H9 (cell line): Measurements from ENCODE around the gene RPL35. TPM values are rescaled to one million over a fixed set of nuclear protein-coding genes. Genes with fewer than 3 reads are reported as not detected.

Experiments used
- DNase-seq: peaks from one replicate; pipeline ENCODE4 v3.0.0-alpha.2; 2017
- H2AFZ ChIP-seq: one replicate; pipeline ENCODE4 v1.6.1; 2013; ENCODE audit warnings: mild to moderate bottlenecking, low read length, control low read depth, moderate library complexity
- H2AK5ac ChIP-seq: 2 replicates; pipeline ENCODE4 v1.6.1; 2013; ENCODE audit warnings: low read length, control low read depth, mixed read lengths; ENCODE audit not compliant: insufficient read length
- H2BK120ac ChIP-seq: one replicate; pipeline ENCODE4 v1.6.1; 2013; ENCODE audit warnings: low read depth, mild to moderate bottlenecking, low read length, control low read depth, inconsistent platforms; ENCODE audit not compliant: poor library complexity, severe bottlenecking
- H2BK12ac ChIP-seq: 2 replicates; pipeline ENCODE4 v1.6.1; 2013; ENCODE audit warnings: low read length, control low read depth, mixed read lengths, low read depth; ENCODE audit not compliant: insufficient read length
- H2BK15ac ChIP-seq: 2 replicates; pipeline ENCODE4 v1.6.1; 2013; ENCODE audit warnings: low read depth, low read length, control low read depth
- H2BK20ac ChIP-seq: one replicate; pipeline ENCODE4 v1.6.1; 2013; ENCODE audit warnings: low read depth, mild to moderate bottlenecking, low read length, control low read depth, inconsistent platforms; ENCODE audit not compliant: poor library complexity, severe bottlenecking
- H2BK5ac ChIP-seq: 2 replicates; pipeline ENCODE4 v1.6.1; 2013; ENCODE audit warnings: low read length, control low read depth, mixed read lengths; ENCODE audit not compliant: insufficient read length
- H3K14ac ChIP-seq: 2 replicates; pipeline ENCODE4 v1.6.1; 2013; ENCODE audit warnings: low read length, control low read depth; ENCODE audit not compliant: insufficient read depth
- H3K18ac ChIP-seq: 2 replicates; pipeline ENCODE4 v1.6.1; 2013; ENCODE audit warnings: low read depth, mild to moderate bottlenecking, mixed read lengths, low read length, control low read depth; ENCODE audit not compliant: insufficient read length
- H3K23ac ChIP-seq: 2 replicates; pipeline ENCODE4 v1.6.1; 2013; ENCODE audit warnings: low read length, control low read depth, mixed read lengths, low read depth; ENCODE audit not compliant: insufficient read length
- H3K23me2 ChIP-seq: 2 replicates; pipeline ENCODE4 v1.6.1; 2013; ENCODE audit warnings: low read depth, mild to moderate bottlenecking, mixed read lengths, low read length, control low read depth; ENCODE audit not compliant: insufficient read length, poor library complexity, severe bottlenecking
- H3K27ac ChIP-seq: 2 replicates; pipeline ENCODE4 v1.5.1; 2013; ENCODE audit warnings: low read length, control low read depth, mixed read lengths, low read depth; ENCODE audit not compliant: insufficient read length
- H3K27me3 ChIP-seq: 2 replicates; pipeline ENCODE4 v1.6.1; 2013; ENCODE audit warnings: low read length, control low read depth, inconsistent platforms; ENCODE audit not compliant: insufficient read depth
- H3K4ac ChIP-seq: 2 replicates; pipeline ENCODE4 v1.6.1; 2013; ENCODE audit warnings: low read depth, mild to moderate bottlenecking, control low read depth, inconsistent platforms, low read length, moderate library complexity
- H3K4me1 ChIP-seq: 2 replicates; pipeline ENCODE4 v1.6.1; 2013; ENCODE audit warnings: low read length, control low read depth, inconsistent platforms; ENCODE audit not compliant: insufficient read depth
- H3K4me2 ChIP-seq: 2 replicates; pipeline ENCODE4 v1.6.1; 2013; ENCODE audit warnings: low read length, control low read depth, mixed read lengths; ENCODE audit not compliant: insufficient read length, insufficient read depth
- H3K56ac ChIP-seq: 2 replicates; pipeline ENCODE4 v1.6.1; 2013; ENCODE audit warnings: low read depth, mild to moderate bottlenecking, mixed read lengths, low read length, control low read depth; ENCODE audit not compliant: insufficient read length
- H3K79me1 ChIP-seq: 2 replicates; pipeline ENCODE4 v1.6.1; 2013; ENCODE audit warnings: low read depth, mild to moderate bottlenecking, moderate library complexity, low read length, control low read depth, inconsistent platforms; ENCODE audit not compliant: insufficient read depth, poor library complexity, severe bottlenecking
- H3K79me2 ChIP-seq: 2 replicates; pipeline ENCODE4 v1.6.1; 2013; ENCODE audit warnings: low read length, control low read depth, inconsistent platforms; ENCODE audit not compliant: insufficient read depth
- H3K9ac ChIP-seq: 2 replicates; pipeline ENCODE4 v1.6.1; 2013; ENCODE audit warnings: low read length, control low read depth, mixed read lengths; ENCODE audit not compliant: insufficient read length; ENCODE audit errors: extremely low read depth
- H3K9me3 ChIP-seq: one replicate; pipeline ENCODE4 v1.6.1; 2013; ENCODE audit warnings: low read depth, low read length, inconsistent platforms; ENCODE audit not compliant: control insufficient read depth
- H3T11ph ChIP-seq: one replicate; pipeline ENCODE4 v1.6.1; 2013; ENCODE audit warnings: mild to moderate bottlenecking, low read length, control low read depth, inconsistent platforms
- H4K20me1 ChIP-seq: one replicate; pipeline ENCODE4 v1.6.1; 2013; ENCODE audit not compliant: control insufficient read depth, insufficient read length, insufficient read depth
- H4K5ac ChIP-seq: 2 replicates; pipeline ENCODE4 v1.6.1; 2013; ENCODE audit warnings: low read depth, mild to moderate bottlenecking, mixed read lengths, low read length, control low read depth; ENCODE audit not compliant: insufficient read length
- H4K8ac ChIP-seq: replicated peaks from 2 replicates; pipeline ENCODE4 v1.6.1; 2013; ENCODE audit warnings: low read length, control low read depth, mixed read lengths, low read depth; ENCODE audit not compliant: insufficient read length
- H4K91ac ChIP-seq: 2 replicates; pipeline ENCODE4 v1.6.1; 2013; ENCODE audit warnings: low read depth, mild to moderate bottlenecking, moderate library complexity, mixed read lengths, low read length, control low read depth; ENCODE audit not compliant: insufficient read length
- H3K27ac Mint-ChIP-seq, 3 experiments: 2 replicates in 2 of 3; 3 replicates in 1 of 3; pipeline ENCODE4 v1.8.0; 2020 to 2021; ENCODE audit warnings: mixed read lengths in 3 of 3, mild to moderate bottlenecking in 1 of 3, moderate library complexity in 1 of 3
- H3K27me3 Mint-ChIP-seq: 2 replicates; pipeline ENCODE4 v1.8.0; 2021; ENCODE audit warnings: low read depth, mild to moderate bottlenecking, moderate library complexity, mixed read lengths
- H3K36me3 Mint-ChIP-seq, 3 experiments: 2 replicates in 2 of 3; 3 replicates in 1 of 3; pipeline ENCODE4 v1.8.0; 2020 to 2021; ENCODE audit warnings: low read depth in 3 of 3, mixed read lengths in 3 of 3; ENCODE audit not compliant: insufficient read depth in 1 of 3
- H3K4me1 Mint-ChIP-seq, 2 experiments: 2 replicates each; pipeline ENCODE4 v1.8.0; 2020; ENCODE audit warnings: mixed read lengths in 2 of 2
- H3K4me3 Mint-ChIP-seq, 2 experiments: 2 replicates in 1 of 2; 3 replicates in 1 of 2; pipeline ENCODE4 v1.8.0; 2020 to 2021; ENCODE audit warnings: mild to moderate bottlenecking in 2 of 2, mixed read lengths in 2 of 2, moderate library complexity in 1 of 2
- H3K9me3 Mint-ChIP-seq, 2 experiments: 2 replicates in 1 of 2; 3 replicates in 1 of 2; pipeline ENCODE4 v1.8.0; 2020; ENCODE audit warnings: mild to moderate bottlenecking in 2 of 2, mixed read lengths in 2 of 2, moderate library complexity in 1 of 2
- WGBS: extraction: QIAGEN DNeasy Blood & Tissue Kit; methylation state at CpG from one replicate; pipeline ENCODE4 v1.1.7; 2013; ENCODE audit warnings: missing lambda C conversion rate, low lambda C conversion rate, mixed read lengths; ENCODE audit not compliant: insufficient read length; ENCODE audit errors: extremely low coverage; 5-methylcytosine and 5-hydroxymethylcytosine counted together
- total RNA-seq: library from RNA; stranded (reverse); gene quantifications from 2 replicates; pipeline ENCODE4 v1.2.1, GENCODE V29; 2021
- TF ChIP-seq, protein P1 (sequence below): fragments of 200-600 bp; sonication (generic); conservative IDR thresholded peaks from 3 replicates; pipeline ENCODE4 v1.8.0; 2021; ENCODE audit warnings: antibody characterized with exemption, mild to moderate bottlenecking

Gene RPL35
- total RNA-seq, 1 experiment from 2014 or later: 1,840 TPM

GRCh38 chr9:124808246-124808956 lies 53.4 kb downstream of the RPL35 start:
- no peak for DNase-seq
- H4K8ac ChIP-seq: no peak overlapping the region
- H3K4me1 ChIP-seq: peaks cover 3% of the 10 kb centered on the region; the same call in 1 of the 2 replicates
- H3K4me2 ChIP-seq: no peak overlapping the region
- H3K4me1 Mint-ChIP-seq: peaks cover 31 to 40% of the 10 kb centered on the region in 2 experiments
- H3K27ac ChIP-seq: no peak overlapping the region
- H2BK12ac ChIP-seq: no peak overlapping the region
- H3K9ac ChIP-seq: no peak overlapping the region
- H2BK20ac ChIP-seq: no peak overlapping the region
- WGBS: no CpG with 5 or more reads among the region's 12 CpGs
- H3K18ac ChIP-seq: no peak overlapping the region
- no peak overlapping the region for H2BK15ac ChIP-seq
- H3K23me2 ChIP-seq: no peaks in the 10 kb centered on the region
- no peak overlapping the region for H3K4ac ChIP-seq
- TF ChIP-seq, protein P1, sequence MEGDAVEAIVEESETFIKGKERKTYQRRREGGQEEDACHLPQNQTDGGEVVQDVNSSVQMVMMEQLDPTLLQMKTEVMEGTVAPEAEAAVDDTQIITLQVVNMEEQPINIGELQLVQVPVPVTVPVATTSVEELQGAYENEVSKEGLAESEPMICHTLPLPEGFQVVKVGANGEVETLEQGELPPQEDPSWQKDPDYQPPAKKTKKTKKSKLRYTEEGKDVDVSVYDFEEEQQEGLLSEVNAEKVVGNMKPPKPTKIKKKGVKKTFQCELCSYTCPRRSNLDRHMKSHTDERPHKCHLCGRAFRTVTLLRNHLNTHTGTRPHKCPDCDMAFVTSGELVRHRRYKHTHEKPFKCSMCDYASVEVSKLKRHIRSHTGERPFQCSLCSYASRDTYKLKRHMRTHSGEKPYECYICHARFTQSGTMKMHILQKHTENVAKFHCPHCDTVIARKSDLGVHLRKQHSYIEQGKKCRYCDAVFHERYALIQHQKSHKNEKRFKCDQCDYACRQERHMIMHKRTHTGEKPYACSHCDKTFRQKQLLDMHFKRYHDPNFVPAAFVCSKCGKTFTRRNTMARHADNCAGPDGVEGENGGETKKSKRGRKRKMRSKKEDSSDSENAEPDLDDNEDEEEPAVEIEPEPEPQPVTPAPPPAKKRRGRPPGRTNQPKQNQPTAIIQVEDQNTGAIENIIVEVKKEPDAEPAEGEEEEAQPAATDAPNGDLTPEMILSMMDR: no peak
- H3K79me2 ChIP-seq: no peaks in the 10 kb centered on the region
- H4K91ac ChIP-seq: no peak overlapping the region
- H4K20me1 ChIP-seq: no peaks in the 10 kb centered on the region
- no peak overlapping the region for H3K4me3 Mint-ChIP-seq
- H2BK5ac ChIP-seq: no peak overlapping the region
- H2AFZ ChIP-seq: no peak overlapping the region
- no peak overlapping the region for H3K56ac ChIP-seq
- no peaks in the 10 kb centered on the region for H3K9me3 Mint-ChIP-seq
- H3K23ac ChIP-seq: no peak overlapping the region
- no peak overlapping the region for H2AK5ac ChIP-seq
- H3K36me3 Mint-ChIP-seq: no peaks in the 10 kb centered on the region; a peak in 1 of 7 replicates
- H3K27me3 Mint-ChIP-seq: no peaks in the 10 kb centered on the region
- H3K79me1 ChIP-seq: no peaks in the 10 kb centered on the region
- no peak overlapping the region for H2BK120ac ChIP-seq
- H3T11ph ChIP-seq: no peak overlapping the region
- H3K27ac Mint-ChIP-seq: peak overlapping the region; percentile 32 to 78 (median 55)
- H3K14ac ChIP-seq: no peak overlapping the region
- no peaks in the 10 kb centered on the region for H3K27me3 ChIP-seq
- no peaks in the 10 kb centered on the region for H3K9me3 ChIP-seq
- no peak overlapping the region for H4K5ac ChIP-seq

Other genes starting within 250 kb of the RPL35 start
- 98.9 and 99.3 TPM in 2 replicates for gene NR6A1, start 90.6 kb downstream of the RPL35 start, total RNA-seq
- 5.8 and 6.0 TPM in 2 replicates for gene OLFML2A, start 84.8 kb downstream of the RPL35 start, total RNA-seq
- gene WDR38, start 8.5 kb downstream of the RPL35 start, total RNA-seq: not detected in 2 replicates
- 67.7 and 68.9 TPM in 2 replicates for gene ARPC5L, start 173 bp upstream of the RPL35 start, total RNA-seq
- gene GOLGA1, start 79.1 kb upstream of the RPL35 start, total RNA-seq: 7.6 TPM in 2 replicates